ENCODE results near the gene NOC3L.
"Not testable (repeated sequence)": the region's sequence is repeated elsewhere in the genome, so short reads cannot be mapped to it uniquely, and the experiment has no call there.

DNA sequence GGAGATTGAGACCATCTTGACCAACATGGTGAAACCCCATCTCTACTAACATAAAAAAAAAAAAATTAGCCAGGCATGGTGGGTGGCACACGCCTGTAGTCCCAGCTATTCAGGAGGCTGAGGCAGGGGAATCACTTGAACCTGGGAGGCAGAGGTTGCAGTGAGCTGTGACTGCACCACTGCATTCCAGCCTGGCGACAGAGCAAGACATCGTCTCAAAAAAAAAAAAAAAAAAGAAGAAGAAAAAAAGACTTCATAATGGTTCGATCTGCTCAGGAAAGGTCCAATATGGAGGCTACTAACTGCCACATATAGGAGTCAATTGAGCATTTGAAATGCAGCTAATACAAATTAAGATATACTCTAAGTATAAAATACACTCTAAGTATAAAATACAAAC is 12.2 kb downstream of the NOC3L start:
- not testable (repeated sequence) for TF ChIP-seq ZNF596 (tag by site-specific recombination; IDR thresholded peaks at IDR 0.05); ZNF274 (IDR thresholded peaks at IDR 0.05; ENCODE audit: low read length); ZNF274 (tag by site-specific recombination; IDR thresholded peaks at IDR 0.05; ENCODE audit: borderline replicate concordance)
- TF ChIP-seq, protein P1, sequence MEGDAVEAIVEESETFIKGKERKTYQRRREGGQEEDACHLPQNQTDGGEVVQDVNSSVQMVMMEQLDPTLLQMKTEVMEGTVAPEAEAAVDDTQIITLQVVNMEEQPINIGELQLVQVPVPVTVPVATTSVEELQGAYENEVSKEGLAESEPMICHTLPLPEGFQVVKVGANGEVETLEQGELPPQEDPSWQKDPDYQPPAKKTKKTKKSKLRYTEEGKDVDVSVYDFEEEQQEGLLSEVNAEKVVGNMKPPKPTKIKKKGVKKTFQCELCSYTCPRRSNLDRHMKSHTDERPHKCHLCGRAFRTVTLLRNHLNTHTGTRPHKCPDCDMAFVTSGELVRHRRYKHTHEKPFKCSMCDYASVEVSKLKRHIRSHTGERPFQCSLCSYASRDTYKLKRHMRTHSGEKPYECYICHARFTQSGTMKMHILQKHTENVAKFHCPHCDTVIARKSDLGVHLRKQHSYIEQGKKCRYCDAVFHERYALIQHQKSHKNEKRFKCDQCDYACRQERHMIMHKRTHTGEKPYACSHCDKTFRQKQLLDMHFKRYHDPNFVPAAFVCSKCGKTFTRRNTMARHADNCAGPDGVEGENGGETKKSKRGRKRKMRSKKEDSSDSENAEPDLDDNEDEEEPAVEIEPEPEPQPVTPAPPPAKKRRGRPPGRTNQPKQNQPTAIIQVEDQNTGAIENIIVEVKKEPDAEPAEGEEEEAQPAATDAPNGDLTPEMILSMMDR (tag by site-specific recombination; IDR thresholded peaks at IDR 0.05), result not testable (repeated sequence)

All from HEK293 (cell line).